Measurements from ENCODE around the gene SLC39A12.

SLC39A12 gene

DNA sequence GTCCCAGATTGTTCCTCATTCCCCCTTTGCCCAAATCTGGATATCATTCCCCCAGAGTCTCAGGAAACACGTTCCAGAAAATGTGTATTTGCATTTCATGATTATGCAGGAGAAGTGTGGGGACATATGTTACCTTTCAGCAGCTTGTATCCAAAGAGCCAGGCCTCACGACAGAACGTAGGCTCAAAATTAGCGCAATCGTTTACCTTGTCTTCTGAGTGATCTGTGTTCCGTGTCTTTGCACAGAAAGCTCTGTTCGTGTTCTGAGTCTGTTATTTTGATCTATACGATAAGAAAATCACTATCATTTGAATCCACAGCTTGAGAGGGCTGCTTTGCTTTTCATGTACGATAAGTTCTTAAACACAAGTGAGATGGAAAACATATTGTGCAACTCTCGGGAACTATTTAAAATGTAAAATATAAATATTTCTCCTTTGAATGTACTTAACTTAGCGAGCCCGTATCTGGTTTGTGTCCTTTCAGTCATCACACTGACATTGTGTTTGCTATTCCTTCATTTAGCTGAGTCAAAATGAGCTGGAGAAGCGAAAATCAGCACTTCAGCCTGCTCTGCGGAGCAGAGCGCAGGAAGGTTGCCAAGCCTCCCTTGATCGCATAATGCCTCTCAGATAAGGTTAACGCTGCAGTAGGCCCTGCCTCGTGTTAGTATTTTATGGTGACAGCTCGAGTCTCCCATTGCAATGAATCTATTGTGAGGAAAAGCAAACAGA is 108.3 kb downstream of the SLC39A12 start:
- no peak for DNase-seq (ENCODE audit: low spot score)

DNA sequence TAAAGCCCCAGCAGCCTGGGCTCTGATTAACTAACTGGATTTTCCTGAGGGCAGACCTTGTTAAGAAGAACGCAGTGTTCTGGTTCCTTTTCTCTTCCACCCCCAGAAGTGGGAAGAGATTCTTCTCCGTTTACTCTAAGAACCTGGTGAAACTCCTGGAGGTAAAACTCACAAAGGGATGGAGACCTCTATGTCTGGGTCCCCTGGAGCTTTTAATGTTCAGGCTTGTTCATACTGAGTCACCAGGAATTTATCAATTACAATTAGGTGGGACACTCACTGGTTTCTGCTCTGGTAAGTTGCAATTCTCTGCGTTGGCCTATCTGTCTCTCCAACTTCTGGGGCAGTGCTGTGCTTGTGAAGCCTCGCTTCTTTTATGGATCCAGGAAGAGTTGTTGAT is 115.2 kb downstream of the SLC39A12 start:
- no peak for DNase-seq (ENCODE audit: low spot score)

DNA sequence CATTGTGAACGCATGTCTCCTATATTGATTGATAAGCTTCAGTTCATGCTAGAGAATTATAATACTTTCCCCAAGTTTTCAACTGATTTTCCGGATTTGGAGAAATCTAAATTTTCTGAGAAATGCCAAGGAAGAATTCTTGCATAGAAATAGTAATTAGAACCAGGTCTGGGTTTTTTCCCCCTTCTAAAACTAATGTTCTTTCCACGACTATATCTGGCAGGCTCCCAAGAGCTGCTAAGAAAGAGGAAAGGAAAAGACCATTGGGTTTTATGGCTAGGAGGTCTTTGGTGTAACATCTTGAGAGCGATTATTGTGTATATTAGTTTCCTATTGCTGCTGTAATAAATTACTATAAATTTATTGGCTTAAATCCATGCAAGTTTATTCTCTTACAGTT is 116.7 kb downstream of the SLC39A12 start:
- DNase-seq (ENCODE audit: low spot score) = no peak

DNA sequence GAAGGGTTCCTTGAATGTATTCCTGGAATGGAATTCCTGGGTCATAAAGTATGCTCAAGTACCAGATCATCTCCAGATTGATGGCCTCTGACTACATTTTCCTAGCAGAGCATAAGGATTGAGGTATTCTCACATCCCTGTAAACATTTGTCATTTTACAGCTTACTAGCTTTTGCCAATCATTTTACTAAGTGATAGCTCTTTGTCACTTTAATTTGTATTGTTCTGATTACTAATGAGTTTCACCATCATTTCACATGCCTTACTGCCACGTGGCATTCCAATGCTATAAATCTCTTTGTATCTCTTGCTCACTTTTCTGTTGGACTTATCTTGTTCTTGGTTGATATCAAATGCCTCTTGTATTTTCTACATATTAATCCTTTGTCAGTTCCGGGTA is 119.9 kb downstream of the SLC39A12 start:
- DNase-seq (ENCODE audit: low spot score) = no peak

DNA sequence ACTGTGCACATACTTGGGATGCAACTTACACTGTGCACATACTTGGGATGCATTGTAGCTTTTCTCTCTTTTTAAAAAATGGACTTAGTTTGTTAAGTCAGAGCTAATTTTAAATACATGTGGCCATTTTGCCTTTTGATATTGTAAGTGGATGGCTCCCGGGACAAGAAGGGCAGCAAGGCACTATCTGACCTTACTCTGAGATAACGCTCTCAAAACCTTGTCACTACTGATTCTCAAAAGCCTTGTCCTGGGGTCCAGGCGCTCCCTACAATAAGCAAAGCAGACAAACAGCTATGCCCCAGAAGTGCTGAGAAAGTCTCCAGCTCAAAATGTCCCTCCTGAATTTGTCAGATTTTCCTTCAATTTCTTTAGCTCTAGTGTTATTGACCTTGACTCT is 121.6 kb downstream of the SLC39A12 start:
- no peak for DNase-seq (ENCODE audit: low spot score)

GRCh38 chr10:18075881-18076280 is 124.2 kb downstream of the SLC39A12 start:
- peak; percentile 76 for DNase-seq (ENCODE audit: low spot score)

DNA sequence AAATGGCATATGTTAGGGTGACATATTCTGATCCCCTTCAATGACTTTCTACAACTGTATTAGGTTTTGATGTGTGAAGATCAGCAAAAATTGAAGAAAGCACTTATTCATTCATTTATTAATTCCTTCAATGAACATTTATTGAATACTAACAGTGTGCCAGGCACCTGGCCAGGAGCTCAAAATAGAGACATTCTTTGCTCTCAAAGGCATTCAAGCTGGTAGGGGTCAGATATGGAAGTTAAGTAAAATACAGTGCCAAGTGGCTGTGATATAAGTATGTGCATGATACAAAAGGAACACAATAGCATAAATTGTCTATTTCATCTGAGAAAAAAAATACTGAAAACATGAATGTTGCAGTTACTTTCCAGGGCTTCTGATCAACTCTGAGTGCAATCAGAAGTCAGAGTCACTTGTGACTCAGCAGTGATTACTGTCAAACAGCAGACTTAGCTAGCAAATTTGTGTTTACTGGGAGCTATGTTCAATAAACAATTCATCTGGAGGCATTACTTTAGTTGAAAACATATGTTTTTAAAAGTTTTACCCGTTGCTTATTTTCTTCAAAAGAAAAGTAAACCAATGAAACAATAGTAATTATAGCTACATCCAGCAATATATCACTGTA is 128.1 kb downstream of the SLC39A12 start:
- no peak for DNase-seq (ENCODE audit: low spot score)

GRCh38 chr10:18082381-18082780 is 130.7 kb downstream of the SLC39A12 start:
- peak; percentile 61 for DNase-seq (ENCODE audit: low spot score)

GRCh38 chr10:18085855-18086254 is 134.1 kb downstream of the SLC39A12 start:
- DNase-seq (ENCODE audit: low spot score) = no peak

GRCh38 chr10:18086746-18087145 is 135.0 kb downstream of the SLC39A12 start:
- no peak for DNase-seq (ENCODE audit: low spot score)

GRCh38 chr10:18087355-18087754 is 135.6 kb downstream of the SLC39A12 start:
- no peak for DNase-seq (ENCODE audit: low spot score)

Measured in putamen (tissue), 1 donor.